Heart left ventricle (tissue), 16 donors: ENCODE measurements around the gene SHISA8. TPM values are rescaled to one million over a fixed set of nuclear protein-coding genes. Genes with fewer than 3 reads are reported as not detected.

Experiments
- ATAC-seq, 4 donors: fragments of 200-7000 bp; cut with Tn5 transposase; one replicate each; pipeline ENCODE4 v1.9.1; 2020 to 2022; ENCODE audit warnings: moderate library complexity in 4 of 4, mild to moderate bottlenecking in 3 of 4, moderate number of reproducible peaks in 1 of 4
- DNase-seq, 5 donors: peaks; one replicate each; pipeline ENCODE4 v3.0.0-alpha.2; 2020
- H3K27ac ChIP-seq, 12 donors: fragments of 200-600 bp; sonication (generic) in 4 of 12; one replicate each; pipeline versions ENCODE4 v1.5.0 to v1.8.0; 2016 to 2022; ENCODE audit warnings: mild to moderate bottlenecking in 2 of 12
- H3K27me3 ChIP-seq, 9 donors: fragments of 200-600 bp; sonication (generic) in 2 of 9; one replicate each; pipeline versions ENCODE4 v1.5.1 to v1.8.0; 2016 to 2022; ENCODE audit warnings: mild to moderate bottlenecking in 3 of 9
- H3K36me3 ChIP-seq, 9 donors: fragments of 200-600 bp; sonication (generic) in 2 of 9; one replicate each; pipeline versions ENCODE4 v1.5.0 to v1.8.0; 2018 to 2022; ENCODE audit warnings: mild to moderate bottlenecking in 2 of 9
- H3K4me1 ChIP-seq, 12 donors: fragments of 200-600 bp; sonication (generic) in 4 of 12; one replicate each; pipeline versions ENCODE4 v1.5.0 to v1.8.0; 2016 to 2022; ENCODE audit warnings: mild to moderate bottlenecking in 3 of 12
- H3K4me3 ChIP-seq, 12 donors: fragments of 200-600 bp; sonication (generic) in 4 of 12; one replicate each; pipeline versions ENCODE4 v1.5.0 to v1.8.0; 2017 to 2022; ENCODE audit warnings: mild to moderate bottlenecking in 9 of 12, moderate library complexity in 4 of 12
- H3K9me3 ChIP-seq, 12 donors: fragments of 200-600 bp; sonication (generic) in 4 of 12; one replicate each; pipeline versions ENCODE4 v1.5.0 to v1.8.0; 2016 to 2022; ENCODE audit warnings: mild to moderate bottlenecking in 1 of 12
- CTCF ChIP-seq, 12 donors: fragments of 200-600 bp; sonication (generic) in 4 of 12; IDR thresholded peaks; one replicate each; pipeline versions ENCODE4 v1.5.0 to v1.8.0; 2018 to 2022; ENCODE audit warnings: antibody characterized with exemption in 12 of 12, mild to moderate bottlenecking in 5 of 12
- POLR2A ChIP-seq, 2 donors: fragments of 450-650 bp; IDR thresholded peaks; one replicate each; pipeline ENCODE4 v1.6.1; 2017; ENCODE audit warnings: antibody characterized with exemption in 2 of 2, mild to moderate bottlenecking in 2 of 2, moderate library complexity in 2 of 2
- WGBS, 4 donors: extraction: QIAGEN DNeasy Blood & Tissue Kit in 2 of 4; methylation state at CpG; one replicate each; pipeline versions ENCODE4 v1.1.5 to v1.1.7; 2013 to 2018; 5-methylcytosine and 5-hydroxymethylcytosine counted together
- intact Hi-C, 10 donors: fragments of 100-400 bp; cut with DNase I; formaldehyde crosslinking; loops; one replicate each; pipeline versions ENCODE4 v1.11.1 to v1.14.2; 2022
- microRNA counts, 2 donors: library from miRNA; unstranded; fragments of <30 nt; microRNA quantifications; one replicate each; lab custom pipeline; 2016
- microRNA-seq, 4 donors: library from miRNA; unstranded; fragments of <30 nt; microRNA quantifications; one replicate each; pipeline versions ENCODE4 to v1.2.0, GENCODE V29; 2017 to 2020
- polyA plus RNA-seq, 2 donors: library from polyadenylated mRNA; stranded (reverse); fragments of 200-250 nt; gene quantifications; one replicate each; pipeline ENCODE4 v1.2.3, GENCODE V29; 2013
- total RNA-seq, 9 donors: library from RNA; depleted of rRNA in 2 of 9; stranded (reverse); fragments of >200 nt in 2 of 9; fragmentation: NEBNext Ultra II Directional in 3 of 9; extraction: Animal tissue kit (Norgen Biotek cat#: 25700) in 3 of 9; gene quantifications; one replicate each; pipeline versions ENCODE4 v1.1.0 to v1.2.4, GENCODE V29; 2016 to 2023
- donor health status: ischemic (EF 13 %, LVEDD 7.1; RV severe dilation, severe dysfunction).
- donor health status: healthy with polysubstance abuse.
- donor health status: DM: no; HTN: yes; CAD: no.
- donor health status: DM: no; HTN: no; CAD: no.
- donor health status: ischemic (EF 25% LVEDD 6.9; RV normal size, moderate dysfunction).
- donor health status: ischemic (EF 25% LVEDD 5.7; RV mildly dilated, moderate dysfunction).
- donor health status: healthy.
- donor health status: DM: yes; HTN: yes; CAD: no.
- donor health status: ischemic (EF 35%, LVEDD 5.7; RV mildly dilated, moderate dysfunction).
- donor health status: nonischemic (EF 11% LVEDD 7.7; RV severe dilation, severe dysfunction).
- donor health status: DM: yes; HTN: yes; CAD: no.
- donor health status: PGD.
- donor health status: ischemic (EF 29% LVEDD 5.4; RV normal size, mild dysfunction).
- donor health status: nonischemic (EF 23%, LVEDD 6.1; RV moderate dilation, normal function).

The SHISA8 gene
- total and polyA plus RNA-seq, 11 donors, result 0.48 to 4.4 (median 1.2) TPM; not detected in 1

DNA sequence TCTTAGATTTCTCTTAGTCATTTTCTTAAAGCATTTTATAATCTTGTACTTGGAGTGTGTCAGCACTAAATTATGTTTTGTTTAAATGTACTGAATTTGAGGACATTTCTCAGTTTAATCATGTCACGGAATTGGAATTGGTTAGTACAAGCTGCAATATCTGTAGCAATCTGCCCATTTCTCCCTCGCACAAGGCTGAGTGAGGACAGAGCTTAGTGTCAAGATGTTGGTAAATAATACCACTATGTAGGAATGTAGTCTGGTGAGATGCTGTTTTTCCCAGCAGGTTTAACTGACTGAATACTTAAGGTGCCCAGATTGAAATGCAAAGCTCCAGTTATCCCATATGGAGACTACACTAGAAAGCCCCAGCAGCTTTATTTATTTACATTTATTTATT is 51.4 kb downstream of the SHISA8 start:
- H3K36me3 ChIP-seq, result peaks cover 0 to 26% (median 20%) of the 10 kb centered on the region in 9 donors
- no peaks in the 10 kb centered on the region for H3K27me3 ChIP-seq
- intact Hi-C loops, result no loop called here
- TF ChIP-seq CTCF (IDR thresholded peaks at IDR 0.05) (no peak), POLR2A (IDR thresholded peaks at IDR 0.05) (no peak)
- DNase-seq (no peak), ATAC-seq (no peak)
- peak overlapping the region in 2 of 12 donors; percentile 32 to 56 for H3K27ac ChIP-seq
- H3K9me3 ChIP-seq, result no peaks in the 10 kb centered on the region
- peaks cover 0 to 38% (median 19%) of the 10 kb centered on the region in 12 donors for H3K4me1 ChIP-seq
- no peak overlapping the region for H3K4me3 ChIP-seq
- WGBS, 4 donors, result 93 to 96% (median 94%) methylated on average over 2 of the region's 2 CpGs

DNA sequence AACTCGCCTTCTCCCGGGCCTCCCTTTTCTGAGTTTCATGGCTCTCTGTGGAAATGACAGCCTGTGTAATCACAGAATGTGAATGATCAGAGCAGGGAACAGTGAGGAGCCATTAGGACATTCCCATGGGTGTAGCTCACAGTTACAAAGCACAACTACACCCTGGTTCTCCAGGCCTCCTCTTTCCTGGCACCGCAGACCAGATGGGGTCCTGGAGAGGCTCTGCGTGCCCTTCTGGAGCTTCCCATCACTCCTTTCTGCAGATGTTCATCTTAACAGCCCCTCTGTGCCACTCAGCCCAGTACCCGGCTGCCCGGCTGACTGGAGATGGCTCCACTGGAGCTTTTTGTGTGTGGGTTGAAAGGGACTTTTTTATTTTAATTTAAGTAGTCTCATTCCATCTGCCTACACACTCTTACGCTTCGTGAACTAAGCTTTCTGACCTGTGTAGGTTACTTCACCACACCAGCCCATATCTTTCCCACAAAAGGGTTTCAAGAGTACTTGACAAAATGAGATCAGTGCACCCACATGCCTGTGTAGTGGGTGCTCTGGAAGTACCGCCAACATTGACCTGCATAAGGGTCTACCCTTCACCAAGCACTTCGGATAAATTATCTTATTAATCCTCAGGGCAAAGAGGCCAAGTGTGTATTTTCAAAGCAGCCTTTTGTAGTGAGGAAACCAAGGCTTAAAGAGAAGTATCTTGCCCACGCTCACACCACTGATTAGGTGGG is 52.2 kb downstream of the SHISA8 start:
- DNase-seq (no peak), ATAC-seq (peak in 3 of 4 donors; percentile 35 to 51 (median 42))
- Histone ChIP-seq H3K36me3 (peaks cover 0 to 19% (median 13%) of the 10 kb centered on the region in 9 donors), H3K9me3 (no peaks in the 10 kb centered on the region), H3K27me3 (no peaks in the 10 kb centered on the region), H3K4me1 (peaks cover 0 to 42% (median 22%) of the 10 kb centered on the region in 12 donors), H3K4me3 (no peak overlapping the region), H3K27ac (peak overlapping the region in 8 of 12 donors; percentile 2 to 59 (median 35))
- TF ChIP-seq POLR2A (IDR thresholded peaks at IDR 0.05) (no peak), CTCF (IDR thresholded peaks at IDR 0.05) (no peak)
- WGBS, 4 donors, result 56 to 69% (median 60%) methylated on average over 11 of the region's 11 CpGs
- intact Hi-C loops, result no loop called here

DNA sequence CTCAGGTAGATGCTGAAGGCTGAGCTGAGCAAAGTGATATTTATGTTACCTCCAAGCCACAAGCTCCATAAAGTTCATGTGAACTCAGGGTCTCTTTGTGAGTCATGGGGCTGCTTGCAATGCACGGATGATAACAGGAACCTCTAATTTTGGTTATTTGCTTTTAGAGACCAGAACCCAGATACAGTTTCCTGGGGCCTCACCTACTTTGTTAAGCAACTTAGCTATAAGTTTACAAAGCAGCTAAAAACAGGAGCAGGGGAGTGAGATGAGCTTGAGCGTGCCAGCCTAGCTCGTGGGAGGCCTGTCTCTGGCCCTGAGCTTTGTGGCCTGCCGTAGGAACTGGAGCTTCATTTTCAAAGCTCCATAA is 52.7 kb downstream of the SHISA8 start:
- intact Hi-C loops, result no loop called here
- Histone ChIP-seq H3K4me3 (no peak overlapping the region), H3K27ac (peak overlapping the region in 7 of 12 donors; percentile 2 to 59 (median 38)), H3K36me3 (peaks cover 0 to 13% (median 7%) of the 10 kb centered on the region in 9 donors), H3K27me3 (no peaks in the 10 kb centered on the region), H3K4me1 (peaks cover 0 to 48% (median 24%) of the 10 kb centered on the region in 12 donors), H3K9me3 (no peaks in the 10 kb centered on the region)
- no peak for TF ChIP-seq CTCF (IDR thresholded peaks at IDR 0.05)
- no peak for TF ChIP-seq POLR2A (IDR thresholded peaks at IDR 0.05)
- 50 to 75% (median 55%) methylated on average over 4 of the region's 4 CpGs for WGBS, 4 donors
- ATAC-seq (peak in 3 of 4 donors; percentile 18 to 23 (median 20)), DNase-seq (no peak)

MicroRNAs encoded within 50 kb of the gene (microRNA counts, 767-probe panel; counts per million panel counts)
- 2,222 to 2,702 counts per million in 2 donors for microRNA hsa-miR-33a-5p (lab: Ali Mortazavi, UCI)

Small RNA genes lying within 50 kb of the gene (microRNA-seq; reads per million reads assigned to microRNA genes)
- 6.5 to 12.6 (median 7.4) reads per million in 4 donors for gene MIR33A

Other genes with a start within 250 kb of the SHISA8 start
- gene SNU13, start 226.2 kb downstream of the SHISA8 start, total RNA-seq, result 100 to 1,000 TPM; 168 to 233 (median 201) TPM
- gene SNU13, start 226.2 kb downstream of the SHISA8 start, polyA plus RNA-seq, result 100 to 1,000 TPM; 222 to 292 TPM
- 1 to 10 TPM in 3 of 9 donors, under 1 TPM in 2, not detected in 4; 0.40 to 2.3 (median 1.1) TPM for gene MEI1, start 215.6 kb downstream of the SHISA8 start, total RNA-seq
- under 1 TPM; 0.23 to 0.54 TPM for gene MEI1, start 215.6 kb downstream of the SHISA8 start, polyA plus RNA-seq
- 10 to 100 TPM in 1 of 9 donors, 1 to 10 TPM in 8; 2.3 to 10.2 (median 3.5) TPM for gene CCDC134, start 114.4 kb downstream of the SHISA8 start, total RNA-seq
- 1 to 10 TPM; 2.2 to 5.0 TPM for gene CCDC134, start 114.4 kb downstream of the SHISA8 start, polyA plus RNA-seq
- 100 to 1,000 TPM in 3 of 9 donors, 10 to 100 TPM in 6; 49.1 to 109 (median 73.0) TPM for gene SREBF2, start 82.0 kb downstream of the SHISA8 start, total RNA-seq
- gene SREBF2, start 82.0 kb downstream of the SHISA8 start, polyA plus RNA-seq, result 100 to 1,000 TPM in 1 of 2 donors, 10 to 100 TPM in 1; 39.4 to 115 TPM
- gene TNFRSF13C, start 11.7 kb upstream of the SHISA8 start, total RNA-seq, result under 1 TPM in 8 of 9 donors, not detected in 1; 0.35 to 0.61 (median 0.44) TPM
- gene TNFRSF13C, start 11.7 kb upstream of the SHISA8 start, polyA plus RNA-seq, result under 1 TPM; 0.07 to 0.34 TPM
- 1 to 10 TPM in 2 of 9 donors, under 1 TPM in 3, not detected in 4; 0.21 to 6.9 (median 0.52) TPM for gene CENPM, start 32.1 kb upstream of the SHISA8 start, total RNA-seq
- under 1 TPM; 0.30 to 0.79 TPM for gene CENPM, start 32.1 kb upstream of the SHISA8 start, polyA plus RNA-seq
- gene SEPTIN3, start 54.4 kb upstream of the SHISA8 start, total RNA-seq, result under 1 TPM in 6 of 9 donors, not detected in 3; 0.07 to 0.53 (median 0.23) TPM
- under 1 TPM; 0.03 to 0.08 TPM for gene SEPTIN3, start 54.4 kb upstream of the SHISA8 start, polyA plus RNA-seq
- gene WBP2NL, start 83.7 kb upstream of the SHISA8 start, total RNA-seq, result 1 to 10 TPM in 1 of 9 donors, under 1 TPM in 7, not detected in 1; 0.30 to 1.1 (median 0.40) TPM
- under 1 TPM; 0.11 TPM for gene WBP2NL, start 83.7 kb upstream of the SHISA8 start, polyA plus RNA-seq
- gene NAGA, start 155.7 kb upstream of the SHISA8 start, total RNA-seq, result 10 to 100 TPM; 10.6 to 48.3 (median 13.8) TPM
- 10 to 100 TPM in 1 of 2 donors, 1 to 10 TPM in 1; 5.2 to 14.7 TPM for gene NAGA, start 155.7 kb upstream of the SHISA8 start, polyA plus RNA-seq
- 1 to 10 TPM; 1.8 to 6.9 (median 4.7) TPM for gene PHETA2, start 159.2 kb upstream of the SHISA8 start, total RNA-seq
- 1 to 10 TPM; 2.6 to 6.3 TPM for gene PHETA2, start 159.2 kb upstream of the SHISA8 start, polyA plus RNA-seq
- 100 to 1,000 TPM in 7 of 9 donors, 10 to 100 TPM in 2; 15.3 to 179 (median 115) TPM for gene SMDT1, start 164.6 kb upstream of the SHISA8 start, total RNA-seq
- gene SMDT1, start 164.6 kb upstream of the SHISA8 start, polyA plus RNA-seq, result 100 to 1,000 TPM; 121 to 235 TPM
- 100 to 1,000 TPM; 159 to 294 (median 255) TPM for gene NDUFA6, start 175.7 kb upstream of the SHISA8 start, total RNA-seq
- 100 to 1,000 TPM; 314 to 601 TPM for gene NDUFA6, start 175.7 kb upstream of the SHISA8 start, polyA plus RNA-seq
- under 1 TPM in 8 of 9 donors, not detected in 1; 0.12 to 0.47 (median 0.30) TPM for gene CYP2D6, start 215.7 kb upstream of the SHISA8 start, total RNA-seq
- under 1 TPM; 0.19 to 0.23 TPM for gene CYP2D6, start 215.7 kb upstream of the SHISA8 start, polyA plus RNA-seq